Measurements from ENCODE around the gene TRAPPC13.

DNA sequence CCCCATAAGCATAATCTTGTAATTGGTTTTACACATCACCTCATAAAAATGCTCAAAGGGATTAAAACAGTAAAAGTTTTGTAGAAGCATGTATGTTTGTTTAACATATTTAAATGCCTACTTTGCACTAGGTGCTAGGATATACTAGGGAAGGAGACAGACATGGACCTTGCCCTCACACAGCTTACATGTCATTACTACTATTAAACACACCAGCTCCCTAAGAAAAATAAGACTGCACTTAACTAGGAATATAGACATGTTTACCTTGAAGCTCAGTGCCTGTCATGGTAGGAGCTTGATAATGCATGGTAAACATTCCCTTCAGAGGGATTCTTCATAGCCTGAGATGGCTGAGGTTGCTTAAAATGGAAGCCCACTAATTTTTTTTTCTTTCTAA is 6.2 kb downstream of the TRAPPC13 start:
- TF ChIP-seq EP300 (IDR thresholded peaks at IDR 0.05; ENCODE audit: borderline replicate concordance in 1 of 2, control insufficient read depth in 1 of 2, low read depth in 2 of 2, low read length in 2 of 2) (no peak), STAT3 (IDR thresholded peaks at IDR 0.05; ENCODE audit: low read depth, low read length) (no peak), YY1 (IDR thresholded peaks at IDR 0.05; ENCODE audit: low read depth, low read length) (no peak), TBL1XR1 (IDR thresholded peaks at IDR 0.05; ENCODE audit: low read depth, low read length) (no peak), TAF1 (IDR thresholded peaks at IDR 0.05; ENCODE audit: borderline replicate concordance, low read depth, low read length) (no peak), ZNF622 (IDR thresholded peaks at IDR 0.05) (no peak)
- TF ChIP-seq, protein P1, sequence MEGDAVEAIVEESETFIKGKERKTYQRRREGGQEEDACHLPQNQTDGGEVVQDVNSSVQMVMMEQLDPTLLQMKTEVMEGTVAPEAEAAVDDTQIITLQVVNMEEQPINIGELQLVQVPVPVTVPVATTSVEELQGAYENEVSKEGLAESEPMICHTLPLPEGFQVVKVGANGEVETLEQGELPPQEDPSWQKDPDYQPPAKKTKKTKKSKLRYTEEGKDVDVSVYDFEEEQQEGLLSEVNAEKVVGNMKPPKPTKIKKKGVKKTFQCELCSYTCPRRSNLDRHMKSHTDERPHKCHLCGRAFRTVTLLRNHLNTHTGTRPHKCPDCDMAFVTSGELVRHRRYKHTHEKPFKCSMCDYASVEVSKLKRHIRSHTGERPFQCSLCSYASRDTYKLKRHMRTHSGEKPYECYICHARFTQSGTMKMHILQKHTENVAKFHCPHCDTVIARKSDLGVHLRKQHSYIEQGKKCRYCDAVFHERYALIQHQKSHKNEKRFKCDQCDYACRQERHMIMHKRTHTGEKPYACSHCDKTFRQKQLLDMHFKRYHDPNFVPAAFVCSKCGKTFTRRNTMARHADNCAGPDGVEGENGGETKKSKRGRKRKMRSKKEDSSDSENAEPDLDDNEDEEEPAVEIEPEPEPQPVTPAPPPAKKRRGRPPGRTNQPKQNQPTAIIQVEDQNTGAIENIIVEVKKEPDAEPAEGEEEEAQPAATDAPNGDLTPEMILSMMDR (IDR thresholded peaks at IDR 0.05 in 2 of 3, conservative IDR thresholded peaks at IDR 0.05 in 1 of 3; ENCODE audit: control insufficient read depth in 2 of 3, extremely low read depth in 1 of 3, insufficient read depth in 1 of 3, low read depth in 3 of 3, low read length in 3 of 3) = no peak
- TF ChIP-seq, protein P2, sequence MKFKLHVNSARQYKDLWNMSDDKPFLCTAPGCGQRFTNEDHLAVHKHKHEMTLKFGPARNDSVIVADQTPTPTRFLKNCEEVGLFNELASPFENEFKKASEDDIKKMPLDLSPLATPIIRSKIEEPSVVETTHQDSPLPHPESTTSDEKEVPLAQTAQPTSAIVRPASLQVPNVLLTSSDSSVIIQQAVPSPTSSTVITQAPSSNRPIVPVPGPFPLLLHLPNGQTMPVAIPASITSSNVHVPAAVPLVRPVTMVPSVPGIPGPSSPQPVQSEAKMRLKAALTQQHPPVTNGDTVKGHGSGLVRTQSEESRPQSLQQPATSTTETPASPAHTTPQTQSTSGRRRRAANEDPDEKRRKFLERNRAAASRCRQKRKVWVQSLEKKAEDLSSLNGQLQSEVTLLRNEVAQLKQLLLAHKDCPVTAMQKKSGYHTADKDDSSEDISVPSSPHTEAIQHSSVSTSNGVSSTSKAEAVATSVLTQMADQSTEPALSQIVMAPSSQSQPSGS (IDR thresholded peaks at IDR 0.05; ENCODE audit: low read length) = no peak
- TF ChIP-seq, protein P3, sequence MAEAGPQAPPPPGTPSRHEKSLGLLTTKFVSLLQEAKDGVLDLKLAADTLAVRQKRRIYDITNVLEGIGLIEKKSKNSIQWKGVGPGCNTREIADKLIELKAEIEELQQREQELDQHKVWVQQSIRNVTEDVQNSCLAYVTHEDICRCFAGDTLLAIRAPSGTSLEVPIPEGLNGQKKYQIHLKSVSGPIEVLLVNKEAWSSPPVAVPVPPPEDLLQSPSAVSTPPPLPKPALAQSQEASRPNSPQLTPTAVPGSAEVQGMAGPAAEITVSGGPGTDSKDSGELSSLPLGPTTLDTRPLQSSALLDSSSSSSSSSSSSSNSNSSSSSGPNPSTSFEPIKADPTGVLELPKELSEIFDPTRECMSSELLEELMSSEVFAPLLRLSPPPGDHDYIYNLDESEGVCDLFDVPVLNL (IDR thresholded peaks at IDR 0.05; ENCODE audit: low read depth, low read length) = no peak

Data from GM12878 (cell line).